NCI-H510A treated with DMSO at 0.1 percent for 48 hours (cell line): ENCODE data around the gene ARHGEF5.
"Not testable (repeated sequence)": the region's sequence is repeated elsewhere in the genome, so short reads cannot be mapped to it uniquely, and the experiment has no call there.

Experiments
- DNase-seq: peaks from one replicate; lab custom pipeline; 2025; lab: John Stamatoyannopoulos, UW

Gene ARHGEF5

DNA sequence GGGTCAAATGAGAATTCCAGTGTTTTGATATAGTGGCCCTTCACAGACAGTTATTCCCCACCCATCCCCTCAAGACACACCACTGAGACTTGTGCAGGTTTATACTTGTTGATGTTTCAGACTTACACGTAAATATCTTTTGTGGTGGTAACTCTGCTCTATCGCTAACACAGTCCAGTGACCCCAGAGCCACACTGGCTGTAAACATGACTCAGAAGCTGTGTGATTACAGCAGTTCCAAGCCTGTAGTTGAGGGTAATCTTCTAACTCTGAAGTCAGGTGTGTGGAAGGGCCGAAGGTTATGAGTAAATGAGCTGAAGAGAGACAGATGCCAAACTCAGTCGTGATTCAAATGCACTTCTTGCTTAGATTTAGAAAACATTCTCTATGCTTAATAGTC is 28.9 kb downstream of the ARHGEF5 start:
- no peak for DNase-seq

DNA sequence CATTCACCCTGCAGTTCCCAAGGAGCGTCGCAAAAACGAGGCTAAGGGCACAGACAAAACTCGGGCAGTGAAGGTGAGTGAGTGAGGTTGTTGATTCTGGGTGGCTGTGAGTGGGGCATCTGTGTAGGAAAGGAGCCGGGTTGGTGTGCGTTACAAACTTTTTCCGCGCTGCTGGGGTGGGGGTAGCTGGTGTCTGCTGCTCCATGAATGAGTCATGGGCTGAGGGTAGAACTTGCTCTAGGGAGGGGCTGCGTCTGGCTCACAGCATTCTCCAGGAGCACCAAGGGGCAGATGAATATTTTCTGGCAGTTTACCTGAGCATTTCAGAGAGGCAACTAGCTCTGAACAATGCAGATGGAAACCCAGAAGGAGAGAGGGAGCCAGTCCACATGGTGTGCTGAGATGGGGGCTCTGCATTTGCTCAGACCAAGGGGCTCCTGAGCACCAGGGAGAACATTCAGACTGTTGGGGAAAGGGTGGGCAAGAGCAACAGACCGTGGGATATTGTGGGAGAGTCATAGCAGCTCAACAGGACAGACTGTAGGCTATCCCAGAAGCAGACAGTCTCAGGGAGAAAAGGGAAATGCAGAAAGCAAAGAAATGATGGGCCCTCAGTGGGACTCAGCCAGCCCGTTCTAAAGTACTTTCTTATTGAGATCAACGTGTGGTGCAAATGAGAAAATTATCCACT is 29.5 kb downstream of the ARHGEF5 start:
- DNase-seq = no peak

DNA sequence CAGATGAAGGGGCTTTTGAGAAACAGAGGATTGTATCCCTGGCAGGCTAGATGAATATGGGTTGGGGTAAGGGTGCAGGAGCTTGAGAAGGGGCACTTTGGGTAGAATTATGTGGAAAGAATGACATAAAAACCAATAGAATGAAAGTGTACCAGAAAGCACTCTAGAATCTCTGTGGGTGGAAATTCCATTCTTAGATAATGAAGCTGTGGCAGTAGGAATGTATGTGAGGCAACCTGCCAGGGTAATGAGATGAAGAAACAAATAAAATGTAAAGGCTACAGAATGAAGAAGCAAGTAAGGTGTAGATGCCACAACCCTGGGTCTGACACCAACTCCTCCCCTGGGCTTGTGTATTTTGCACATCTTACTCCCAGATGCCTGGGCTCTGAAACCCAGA is 31.5 kb downstream of the ARHGEF5 start:
- DNase-seq = no peak

DNA sequence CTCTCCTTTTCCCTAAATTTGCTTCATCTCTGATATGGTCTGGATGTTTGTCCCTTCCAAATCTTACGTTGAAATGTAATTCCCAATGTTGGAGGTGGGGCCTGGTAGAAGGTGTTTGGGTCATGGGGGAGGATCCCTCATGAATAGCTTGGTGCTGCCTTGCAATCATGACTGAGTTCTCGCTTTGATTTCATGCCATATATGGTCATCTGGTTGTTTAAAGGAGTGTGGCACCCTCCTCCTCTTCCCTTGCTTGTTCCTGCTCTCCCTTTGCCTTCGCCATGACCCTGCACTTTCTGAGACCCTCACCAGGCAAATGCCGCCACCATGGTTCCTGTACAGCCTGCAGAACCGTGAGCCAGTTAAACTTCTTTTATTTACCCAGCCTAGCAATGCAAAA is 33.7 kb downstream of the ARHGEF5 start:
- no peak for DNase-seq

DNA sequence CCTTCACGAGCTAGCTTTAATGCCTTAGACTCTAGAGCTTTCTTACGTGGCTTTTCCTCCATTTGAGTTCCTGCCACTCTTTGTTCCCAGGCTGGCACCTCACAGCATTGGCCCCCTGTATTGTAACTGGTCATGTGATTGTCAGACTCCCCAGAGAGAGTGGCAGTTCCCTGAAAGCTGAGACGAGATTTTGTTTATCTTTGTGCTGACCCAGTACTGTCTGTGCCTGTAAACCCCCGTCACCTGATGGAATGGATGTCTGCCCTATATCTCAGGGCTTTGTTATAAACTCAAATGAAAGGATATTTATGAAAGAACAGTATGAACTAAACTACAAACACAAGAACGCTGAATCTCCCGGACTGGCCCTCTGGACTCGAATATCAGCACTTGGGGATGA is 35.3 kb downstream of the ARHGEF5 start:
- no peak for DNase-seq

DNA sequence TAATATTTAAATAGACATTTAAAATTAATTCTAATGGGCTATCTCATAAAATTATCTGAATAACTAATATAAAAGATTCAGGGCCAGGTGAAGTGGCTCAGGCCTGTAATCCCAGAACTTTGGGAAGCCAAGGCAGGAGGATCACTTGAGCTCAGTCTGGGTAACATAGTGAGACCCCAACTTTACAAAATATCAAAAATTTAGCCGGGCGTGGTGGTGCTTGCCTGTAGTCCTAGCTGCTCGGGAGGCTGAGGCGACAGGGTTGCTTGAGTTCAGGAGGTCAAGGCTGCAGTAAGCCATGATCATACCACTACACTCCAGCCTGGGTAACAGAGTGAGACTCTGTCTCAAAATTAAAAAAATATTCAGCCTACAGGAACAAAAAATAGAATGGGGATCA is 35.8 kb downstream of the ARHGEF5 start:
- no peak for DNase-seq

DNA sequence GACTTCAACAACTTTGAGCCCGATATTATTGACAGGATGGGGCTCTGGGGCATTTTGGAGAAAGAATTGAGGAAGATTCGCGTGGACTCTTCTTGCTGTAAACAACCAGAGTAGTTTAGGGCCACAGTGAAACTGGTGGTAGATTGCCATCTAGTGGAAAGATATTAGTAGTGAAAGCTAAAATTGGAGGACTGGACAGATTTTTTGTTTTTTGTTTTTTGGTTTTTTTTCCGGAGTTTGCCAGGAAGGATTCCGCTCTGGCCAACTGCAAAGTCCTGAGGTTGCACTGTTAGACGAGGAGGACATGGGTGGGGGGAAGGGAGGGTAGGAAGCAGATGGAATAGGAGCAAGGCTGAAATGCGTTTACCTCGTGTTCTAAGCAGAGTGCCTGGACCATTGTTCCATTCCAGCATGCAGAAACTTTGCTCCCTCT is 36.6 kb downstream of the ARHGEF5 start:
- peak; percentile 26 for DNase-seq

DNA sequence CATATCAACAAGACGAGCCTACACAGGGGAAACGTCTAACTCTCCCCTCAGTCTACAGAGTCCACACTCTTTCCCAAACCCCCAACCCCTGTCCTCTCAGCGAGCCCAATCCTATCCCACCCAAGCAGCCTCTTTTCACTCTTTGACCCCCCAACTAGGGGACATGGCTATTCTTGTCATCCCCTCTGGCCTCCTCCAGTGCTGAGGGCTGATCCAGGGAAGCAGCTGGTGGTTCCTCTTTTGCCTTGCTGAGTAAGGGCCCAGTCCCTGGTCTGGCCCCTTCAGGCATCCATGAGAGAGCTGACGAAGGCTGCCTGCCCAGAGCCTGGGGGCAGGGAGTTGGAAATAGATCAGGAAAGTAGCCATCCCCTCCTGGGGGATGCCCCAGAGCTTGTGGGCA is 41.9 kb downstream of the ARHGEF5 start:
- DNase-seq = no peak

DNA sequence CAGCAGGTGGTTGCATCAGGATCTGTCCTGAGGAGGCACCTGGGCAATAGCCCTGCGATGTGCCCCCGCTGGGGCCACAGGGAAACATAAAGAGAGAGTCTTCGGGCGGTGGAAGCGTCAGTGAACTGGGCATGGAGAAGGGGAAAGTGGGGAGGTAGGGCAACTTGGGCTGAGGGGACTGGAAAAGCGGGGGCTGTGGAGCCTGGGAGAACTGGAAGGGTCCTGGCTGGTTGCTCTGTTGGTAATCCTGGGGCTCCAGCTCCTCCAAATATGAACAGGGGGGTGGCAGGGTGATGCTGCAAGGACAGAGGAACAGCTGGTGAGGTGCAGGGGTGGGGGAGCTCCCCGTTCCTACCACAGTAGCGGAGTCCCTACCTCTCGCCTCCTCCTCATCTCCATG is 43.1 kb downstream of the ARHGEF5 start:
- no peak for DNase-seq

DNA sequence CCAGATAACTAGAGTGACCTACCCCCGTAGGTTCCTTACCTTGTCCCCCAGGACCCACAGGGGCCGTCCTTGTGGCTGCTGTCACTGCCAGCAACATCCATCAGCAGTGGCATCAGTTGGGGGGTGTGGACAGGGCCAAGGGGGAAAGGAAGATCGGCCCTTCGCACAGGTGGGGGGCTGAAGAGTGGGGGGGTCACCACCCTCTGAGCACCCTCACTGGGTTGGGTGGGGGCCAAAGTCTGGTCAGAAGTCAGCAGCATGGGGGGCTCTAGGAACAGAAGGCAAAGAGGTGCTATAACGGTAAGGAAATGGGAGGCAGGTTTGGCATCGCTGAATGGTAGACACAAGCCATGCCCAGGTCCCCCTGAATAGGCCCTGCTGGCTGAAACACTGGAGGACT is 43.7 kb downstream of the ARHGEF5 start:
- DNase-seq = no peak

DNA sequence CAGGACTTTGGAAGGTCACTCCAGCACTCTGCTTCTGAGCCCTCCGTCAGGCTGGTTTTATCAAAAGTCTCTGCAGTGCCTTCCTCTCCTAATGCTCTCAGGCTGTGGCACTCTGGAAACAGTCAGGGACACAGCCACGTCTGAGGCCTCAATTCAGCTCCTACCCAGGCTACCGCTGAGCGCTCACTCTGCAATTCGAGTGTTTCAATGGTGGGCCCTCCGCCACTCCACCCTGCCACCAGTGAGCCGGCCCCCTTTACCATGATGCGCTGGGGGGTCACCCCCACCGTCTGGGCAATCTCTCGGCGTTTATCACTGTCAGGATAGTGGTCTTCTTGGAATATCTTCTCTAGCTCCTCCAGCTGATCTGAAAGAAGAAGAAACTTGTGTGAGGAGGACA is 44.7 kb downstream of the ARHGEF5 start:
- no peak for DNase-seq

DNA sequence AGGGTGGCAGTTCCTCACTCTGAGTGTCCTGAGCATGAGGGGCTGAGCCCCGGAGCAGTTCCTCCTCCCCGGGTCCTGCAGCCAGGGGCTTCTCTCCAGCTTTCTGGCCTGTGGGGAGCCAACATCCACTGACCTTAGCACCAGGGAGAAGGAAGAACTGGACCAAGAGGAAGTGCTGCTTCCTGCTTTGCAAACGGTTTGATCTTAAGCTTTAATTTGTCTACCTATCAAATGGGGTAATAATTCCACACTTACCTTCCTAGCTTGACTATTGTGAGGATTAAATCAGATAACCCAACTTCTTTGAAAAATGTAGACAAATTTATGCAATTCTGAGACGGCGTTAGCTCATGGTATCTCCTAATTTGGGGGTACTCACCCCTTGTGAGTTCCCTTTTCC is 46.3 kb downstream of the ARHGEF5 start:
- no peak for DNase-seq

DNA sequence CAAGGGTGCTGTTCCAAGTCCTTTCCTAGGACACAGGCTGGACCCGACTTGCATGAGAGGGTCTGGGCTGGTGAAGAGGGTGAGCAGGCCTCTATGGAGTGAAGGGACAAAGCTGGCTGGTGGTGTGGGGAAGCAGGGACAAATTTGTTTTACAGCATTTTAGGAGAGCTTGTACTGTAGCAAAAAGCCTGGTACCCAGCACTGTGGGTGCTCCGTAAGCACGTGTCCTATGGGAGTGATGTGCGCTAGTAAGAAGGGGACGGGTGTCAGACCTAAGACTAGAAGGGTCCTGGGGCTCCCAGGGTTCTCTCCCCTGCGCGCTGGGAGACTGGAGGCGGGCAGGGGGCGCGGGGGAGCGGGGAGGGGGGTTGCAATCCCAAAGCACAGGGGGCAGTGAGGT is 47.9 kb downstream of the ARHGEF5 start:
- DNase-seq = no peak

DNA sequence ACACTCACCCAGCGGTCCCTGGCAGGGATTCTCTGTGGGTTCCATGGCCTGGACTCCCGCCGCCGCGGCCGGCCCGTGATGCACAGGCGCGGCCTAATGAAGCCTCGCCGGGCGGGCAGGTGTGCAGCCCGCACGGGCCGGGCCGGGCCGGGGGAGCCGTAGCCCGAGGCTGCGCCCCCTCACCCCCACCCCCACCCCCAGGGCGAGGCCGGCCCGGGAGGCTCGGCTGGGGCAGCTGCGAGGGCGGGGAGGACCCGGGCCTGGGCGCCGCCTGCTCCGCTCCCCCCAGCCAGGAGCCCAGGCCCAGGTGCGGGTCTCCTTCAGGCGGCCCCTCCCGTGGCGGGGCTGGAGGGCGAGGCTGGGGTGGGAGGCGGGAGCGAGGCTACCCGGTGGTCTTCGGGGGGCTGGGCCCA is 48.5 kb downstream of the ARHGEF5 start, which contains the start of gene NOBOX:
Gene NOBOX, minus strand, starts transcription at position 45 of the 413 bp plus-strand sequence.
- no peak for DNase-seq

DNA sequence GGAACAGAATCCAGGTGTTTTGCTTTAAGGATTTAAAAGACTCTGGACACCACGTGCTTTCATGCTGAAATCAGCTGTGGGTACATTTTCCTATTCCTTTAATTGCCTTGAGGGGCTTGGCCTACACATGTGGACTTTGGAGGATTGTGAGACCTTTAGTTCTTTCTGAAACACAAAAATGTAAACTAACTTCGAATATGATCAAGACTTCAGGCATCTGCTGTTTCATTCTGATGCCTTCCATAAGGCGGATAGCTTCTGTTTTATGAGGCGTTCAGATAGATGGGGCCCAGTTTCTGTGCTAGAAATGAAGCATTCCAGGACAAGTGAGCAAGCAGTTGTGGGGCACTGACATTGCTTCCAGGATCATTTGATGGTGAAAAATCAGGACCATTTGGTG is 49.7 kb downstream of the ARHGEF5 start:
- DNase-seq = no peak

DNA sequence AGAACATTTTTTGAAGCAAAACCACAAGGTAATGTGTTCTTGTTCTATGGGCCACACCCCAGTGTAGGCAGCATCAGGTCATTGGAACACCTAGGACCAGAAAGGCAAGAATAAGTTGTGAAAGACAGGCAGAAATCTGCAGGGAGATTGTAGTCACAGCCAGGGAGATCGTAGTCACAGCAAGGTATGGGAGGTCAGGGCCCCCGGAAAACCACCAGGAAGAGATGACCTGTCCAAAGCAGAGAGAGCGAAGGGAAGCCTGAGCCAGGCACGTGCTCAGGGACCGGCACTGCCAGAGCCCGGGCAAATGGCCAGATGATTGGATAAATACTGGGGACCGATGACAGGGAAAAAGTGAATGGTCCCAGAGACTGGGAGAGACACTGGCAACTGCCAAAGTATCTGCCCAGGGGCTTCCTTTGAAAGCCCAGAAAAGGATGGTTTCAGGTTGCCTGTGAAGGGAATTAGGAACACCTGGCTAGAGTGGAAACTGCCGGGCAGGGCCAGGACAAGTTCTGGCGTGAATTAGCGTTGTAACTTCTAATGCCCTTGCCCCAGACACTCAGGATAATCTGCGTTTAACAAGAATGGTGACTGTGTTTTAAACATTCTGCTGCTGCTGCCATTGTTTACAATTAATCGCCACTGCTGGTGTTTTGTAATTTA is 52.2 kb downstream of the ARHGEF5 start:
- DNase-seq = no peak

DNA sequence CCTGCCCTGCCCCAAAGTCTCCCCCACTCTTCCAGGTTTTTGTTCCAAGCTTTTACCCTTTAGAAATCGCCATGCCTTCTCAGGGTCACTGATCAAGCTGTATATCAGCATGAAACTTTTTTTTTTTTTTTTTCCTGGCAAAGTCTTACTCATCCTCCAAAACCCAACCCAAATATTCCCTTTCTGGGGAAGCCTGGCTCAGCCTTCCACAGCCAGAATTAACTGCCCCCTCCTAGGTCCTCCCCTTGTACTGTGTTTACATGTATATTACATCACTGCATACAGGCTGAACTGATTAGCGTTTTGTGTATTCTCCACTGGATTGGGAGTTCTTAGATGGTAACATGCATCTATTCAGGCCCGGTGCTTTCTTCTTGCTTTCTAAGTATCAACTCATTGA is 52.9 kb downstream of the ARHGEF5 start:
- DNase-seq = no peak

DNA sequence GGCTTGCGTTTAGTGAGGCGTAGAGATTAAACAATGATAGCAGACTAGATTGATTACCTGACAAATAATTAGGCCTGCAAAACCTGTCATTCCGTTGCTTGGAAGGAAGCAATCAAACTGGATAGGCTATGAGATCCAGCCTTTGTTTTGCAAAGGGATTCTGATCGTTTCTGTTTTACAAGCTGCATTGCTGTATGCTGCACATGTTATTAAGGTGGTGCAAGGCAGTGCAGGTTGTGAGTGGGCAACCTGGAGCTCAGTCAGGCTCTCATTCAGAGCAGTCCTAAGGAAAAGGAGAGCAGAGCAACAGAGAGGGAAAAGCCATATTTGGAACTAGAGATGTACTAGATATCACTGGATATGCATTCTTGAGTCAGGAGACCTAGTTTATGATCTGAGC is 55.2 kb downstream of the ARHGEF5 start:
- DNase-seq = no peak

DNA sequence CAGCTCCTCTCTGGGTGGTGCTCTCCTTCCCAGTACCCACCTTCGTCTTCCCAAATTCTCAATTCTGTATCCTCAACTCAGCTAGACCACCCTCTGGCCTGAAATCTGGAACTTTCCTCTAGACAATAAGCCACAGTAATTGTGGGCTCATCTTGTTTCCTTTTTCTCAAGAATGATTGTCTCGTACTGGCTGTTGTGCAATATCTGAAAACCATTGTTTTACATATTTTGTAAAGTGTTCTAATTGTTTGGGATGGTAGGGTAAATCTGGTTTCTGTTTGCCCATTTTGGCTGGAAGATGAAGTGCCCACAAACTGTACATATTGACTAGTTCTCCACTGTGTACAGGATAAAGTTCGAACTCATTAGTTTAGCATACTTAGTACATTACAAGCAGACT is 59.6 kb downstream of the ARHGEF5 start:
- no peak for DNase-seq

DNA sequence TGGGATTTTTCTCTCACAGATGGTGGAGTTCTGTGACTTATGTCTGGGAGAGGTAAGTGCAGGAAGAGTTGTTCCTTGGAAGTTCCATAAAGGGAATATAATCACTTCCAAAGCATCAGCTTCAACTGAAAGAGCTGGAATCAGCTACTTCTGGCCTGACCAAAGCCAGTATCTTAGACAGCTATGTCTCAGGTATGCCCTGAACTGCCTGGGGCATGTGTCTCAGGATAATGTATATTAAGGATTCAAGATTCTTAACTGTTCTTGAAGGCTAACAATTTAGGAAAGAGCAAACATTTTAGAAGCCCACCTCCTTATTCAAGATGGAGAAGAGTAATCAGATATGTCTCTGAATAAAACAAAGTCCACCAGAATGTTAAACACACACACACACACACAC is 60.7 kb downstream of the ARHGEF5 start:
- DNase-seq = no peak

DNA sequence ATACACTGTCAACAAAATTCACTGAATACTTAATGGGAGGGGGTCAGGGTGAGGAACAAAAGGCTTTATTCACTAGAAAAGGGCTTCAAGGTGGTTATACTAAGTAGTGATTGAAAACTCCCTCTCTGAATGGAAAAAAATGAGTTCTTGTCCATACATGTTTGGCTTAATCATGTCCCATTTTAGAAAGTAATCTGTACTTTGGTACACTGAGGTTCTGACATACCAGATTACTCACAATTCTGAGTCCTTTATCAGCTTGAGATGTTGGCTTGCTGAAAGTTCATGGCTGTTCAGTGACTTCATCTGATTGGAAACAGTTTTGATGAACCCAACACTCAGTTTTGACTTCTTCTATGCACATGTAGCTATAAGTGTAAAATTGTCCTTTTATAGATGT is 61.1 kb downstream of the ARHGEF5 start:
- DNase-seq = no peak

DNA sequence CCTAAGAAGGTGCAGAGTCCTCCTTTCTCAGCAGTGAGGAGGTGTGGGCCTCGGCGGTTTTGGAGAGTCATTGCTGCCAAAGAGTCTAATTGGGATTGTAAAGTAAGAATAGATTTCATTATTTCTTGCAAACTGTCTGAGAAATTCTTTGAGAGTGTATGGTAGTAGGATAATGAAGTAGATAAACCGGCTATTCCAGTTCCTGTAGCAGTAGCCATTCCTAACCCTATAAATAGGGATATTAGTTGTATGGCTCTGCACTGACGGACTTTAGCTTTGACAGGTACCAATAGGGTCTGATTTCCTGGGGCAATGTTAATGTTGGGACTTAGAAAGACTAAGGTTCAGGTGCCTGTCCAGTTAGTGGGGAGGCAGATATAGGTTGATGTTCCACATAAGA is 63.7 kb downstream of the ARHGEF5 start:
- not testable (repeated sequence) for DNase-seq

DNA sequence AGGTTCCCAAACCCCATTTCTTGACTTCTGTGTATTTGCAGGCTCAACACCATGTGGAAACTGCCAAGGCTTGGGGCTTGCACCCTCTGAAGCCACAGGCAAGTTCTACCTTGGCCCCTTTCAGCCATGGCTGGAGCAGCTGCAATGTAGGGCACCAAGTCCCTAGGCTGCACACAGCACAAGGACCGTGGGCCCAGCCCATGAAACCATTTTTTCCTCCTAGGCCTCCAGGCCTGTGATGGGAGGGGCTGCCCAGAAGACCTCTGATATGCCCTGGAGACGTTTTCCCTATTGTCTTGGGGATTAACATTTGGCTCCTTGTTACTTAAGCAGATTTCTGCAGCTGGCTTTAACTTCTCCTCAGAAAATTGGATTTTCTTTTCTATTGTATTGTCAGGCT is 72.3 kb downstream of the ARHGEF5 start:
- DNase-seq = not testable (repeated sequence)

DNA sequence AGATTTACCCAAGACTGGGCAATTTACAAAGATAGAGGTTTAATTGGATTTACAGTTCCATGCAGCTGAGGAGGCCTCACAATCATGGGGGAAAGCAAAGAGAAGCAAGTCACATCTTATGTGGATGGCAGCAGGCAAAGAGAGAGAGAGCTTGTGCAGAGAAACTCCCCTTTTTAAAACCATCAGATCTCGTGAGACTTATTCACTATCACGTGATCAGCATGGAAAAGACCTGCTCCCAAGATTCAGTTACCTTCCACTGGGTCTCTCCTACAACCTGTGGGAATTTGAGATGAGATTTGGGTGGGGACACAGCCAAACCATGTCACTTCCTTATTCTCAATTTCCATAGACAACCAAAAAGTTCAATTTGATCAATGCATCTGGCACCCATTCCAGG is 73.2 kb downstream of the ARHGEF5 start:
- DNase-seq = no peak
